RKO (cell line): ENCODE results near the gene MSRB1.
"Not testable (repeated sequence)": the region's sequence is repeated elsewhere in the genome, so short reads cannot be mapped to it uniquely, and the experiment has no call there.

Experiments
- DNase-seq: peaks from one replicate; pipeline ENCODE4 v3.0.0-alpha.2; 2016; ENCODE audit warnings: low spot score

The MSRB1 gene

DNA sequence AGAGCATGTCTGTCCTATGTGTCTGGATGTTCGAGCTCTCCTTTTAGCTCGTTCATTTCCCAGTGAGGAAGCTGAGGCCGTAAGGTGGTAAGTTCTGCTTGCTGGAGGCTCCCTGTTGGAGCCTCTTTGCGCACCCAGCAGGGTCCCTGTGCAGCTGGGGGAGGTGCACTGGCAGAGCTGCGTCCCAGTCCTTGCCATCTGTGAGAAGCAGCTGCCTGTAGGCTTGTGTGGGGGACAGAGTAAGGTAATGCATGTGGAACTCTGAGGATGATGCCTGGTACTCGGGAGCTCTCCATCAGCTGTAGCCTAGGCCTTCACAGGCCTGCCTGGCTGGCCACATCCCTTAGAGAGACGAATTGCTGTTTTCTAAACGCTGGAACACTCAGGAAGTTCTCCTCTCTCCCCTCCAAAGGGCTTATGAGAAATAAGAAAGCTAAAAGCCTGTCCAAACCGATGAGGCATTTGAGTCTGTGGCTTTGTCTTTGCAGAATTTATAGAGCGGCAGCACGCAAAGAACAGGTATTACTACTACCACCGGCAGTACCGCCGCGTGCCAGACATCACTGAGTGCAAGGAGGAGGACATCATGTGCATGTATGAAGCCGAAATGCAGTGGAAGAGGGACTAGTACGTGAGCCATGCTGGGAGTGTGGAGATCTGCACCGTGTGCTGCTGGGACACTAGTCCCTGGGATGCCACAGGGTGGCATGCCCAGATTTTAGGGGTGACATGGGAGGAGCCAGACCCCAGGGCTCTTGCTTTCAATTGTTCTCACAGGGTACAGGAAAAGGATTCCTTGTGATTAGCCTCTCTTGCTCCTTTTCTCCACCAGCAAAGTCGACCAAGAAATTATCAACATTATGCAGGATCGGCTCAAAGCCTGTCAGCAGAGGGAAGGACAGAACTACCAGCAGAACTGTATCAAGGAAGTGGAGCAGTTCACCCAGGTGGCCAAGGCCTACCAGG, 17.9 kb upstream of the MSRB1 start:
- peak; percentile 80 for DNase-seq

DNA sequence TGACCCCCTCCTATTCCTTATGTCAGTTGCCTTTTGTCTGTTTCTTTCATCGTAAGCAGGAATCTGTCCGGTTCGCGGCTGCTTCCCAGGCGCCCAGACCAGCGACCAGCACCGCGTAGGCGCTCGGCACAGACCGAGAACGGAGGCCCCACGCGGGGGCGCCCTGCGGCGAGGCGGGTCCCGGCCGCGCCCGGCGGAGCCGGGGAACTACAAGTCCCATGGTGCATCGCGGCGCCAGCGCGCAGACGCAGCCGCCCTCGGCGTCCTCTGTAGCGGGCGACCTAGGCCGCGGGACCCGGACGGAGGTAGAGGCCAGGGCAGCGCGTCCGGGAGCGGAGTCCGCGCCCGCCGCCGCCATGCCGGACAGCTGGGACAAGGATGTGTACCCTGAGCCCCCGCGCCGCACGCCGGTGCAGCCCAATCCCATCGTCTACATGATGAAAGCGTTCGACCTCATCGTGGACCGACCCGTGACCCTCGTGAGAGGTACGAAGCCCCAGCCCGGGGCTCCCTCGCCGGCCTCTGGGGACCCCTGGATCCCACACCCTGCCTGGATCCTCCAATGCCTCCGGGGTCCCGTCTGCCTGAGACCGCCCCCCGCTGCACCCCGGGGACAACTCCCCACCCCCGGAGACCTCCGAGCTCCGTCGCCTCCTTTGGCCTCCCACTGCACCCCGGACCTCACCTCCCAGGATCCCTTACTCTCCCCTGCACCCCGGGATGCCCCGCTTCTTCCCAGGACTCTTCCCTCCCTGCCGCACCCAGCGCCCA, 16.5 kb upstream of the MSRB1 start, which contains the start of gene NDUFB10:
NDUFB10 (plus strand) TSS at position 270 of the 771 bp plus-strand sequence; CDS start at position 357, 87 bp downstream.
- DNase-seq: peak; percentile 93

DNA sequence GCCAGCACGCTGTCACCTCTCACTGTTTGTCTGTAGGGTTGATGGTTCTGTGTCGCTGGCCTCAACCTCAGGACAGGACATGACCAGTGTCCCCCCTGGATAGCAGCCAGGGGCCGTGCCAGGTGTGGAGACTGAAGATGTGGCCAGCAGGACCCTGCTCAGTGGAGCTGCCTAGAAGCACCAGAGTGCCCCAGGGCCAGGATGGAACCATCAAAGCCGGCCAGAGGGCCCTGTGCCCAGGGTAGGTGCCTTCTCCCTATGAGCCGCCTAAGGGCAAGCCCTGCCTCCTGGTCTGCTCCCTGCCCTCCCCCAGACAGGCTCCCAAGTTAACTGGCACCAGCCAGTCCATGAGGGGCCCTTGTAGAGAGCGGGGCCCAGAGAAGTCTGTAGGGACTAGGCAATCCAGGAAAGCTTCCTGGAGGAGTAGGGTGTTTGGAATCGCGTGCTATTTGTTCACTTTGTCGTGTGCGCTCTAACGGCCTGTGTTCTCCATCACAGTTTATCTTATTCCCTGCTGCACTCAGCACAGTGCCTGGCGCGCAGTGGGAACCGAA, 15.8 kb upstream of the MSRB1 start:
- no peak for DNase-seq

DNA sequence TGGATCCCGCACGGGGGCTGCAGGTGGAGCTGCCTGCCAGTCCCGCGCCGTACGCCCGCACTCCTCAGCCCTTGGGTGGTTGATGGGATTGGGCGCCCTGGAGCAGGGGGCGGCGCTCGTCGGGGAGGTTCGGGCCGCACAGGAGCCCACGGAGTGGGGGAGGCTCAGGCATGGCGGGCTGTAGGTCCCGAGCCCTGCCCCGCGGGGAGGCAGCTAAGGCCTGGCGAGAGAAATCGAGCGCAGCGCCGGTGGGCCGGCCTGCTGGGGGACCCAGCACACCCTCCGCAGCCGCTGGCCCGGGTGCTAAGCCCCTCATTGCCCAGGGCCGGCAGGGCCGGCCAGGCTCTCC, 15.1 kb upstream of the MSRB1 start:
- DNase-seq: not testable (repeated sequence)

DNA sequence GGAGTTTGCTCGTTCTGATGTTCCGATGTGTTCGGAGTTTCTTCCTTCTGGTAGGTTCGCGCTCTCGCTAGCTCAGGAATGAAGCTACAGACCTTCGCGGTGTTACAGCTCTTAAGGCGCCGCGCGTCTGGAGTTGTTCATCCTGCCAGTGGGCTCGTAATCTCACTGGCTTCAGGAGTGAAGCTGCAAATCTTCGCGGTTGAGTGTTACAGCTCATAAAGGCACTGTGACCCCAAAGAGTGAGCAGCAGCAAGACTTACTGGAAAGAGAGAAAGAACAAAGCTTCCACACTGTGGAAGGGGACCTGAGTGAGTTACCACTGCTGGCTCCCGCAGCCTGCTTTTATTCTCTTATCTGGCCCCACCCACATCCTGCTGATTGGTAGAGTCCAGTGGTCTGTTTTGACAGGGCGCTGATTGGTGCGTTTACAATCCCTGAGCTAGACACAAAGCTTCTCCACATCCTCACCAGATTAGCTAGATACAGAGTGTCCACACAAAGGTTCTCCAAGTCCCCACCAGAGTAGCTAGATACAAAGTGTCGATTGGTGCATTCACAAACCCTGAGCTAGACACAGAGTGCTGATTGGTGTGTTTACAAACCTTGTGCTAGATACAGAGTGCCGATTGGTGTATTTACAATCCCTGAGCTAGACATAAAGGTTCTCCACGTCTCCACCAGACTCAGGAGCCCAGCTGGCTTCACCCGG, 14.6 kb upstream of the MSRB1 start:
- DNase-seq: not testable (repeated sequence)

DNA sequence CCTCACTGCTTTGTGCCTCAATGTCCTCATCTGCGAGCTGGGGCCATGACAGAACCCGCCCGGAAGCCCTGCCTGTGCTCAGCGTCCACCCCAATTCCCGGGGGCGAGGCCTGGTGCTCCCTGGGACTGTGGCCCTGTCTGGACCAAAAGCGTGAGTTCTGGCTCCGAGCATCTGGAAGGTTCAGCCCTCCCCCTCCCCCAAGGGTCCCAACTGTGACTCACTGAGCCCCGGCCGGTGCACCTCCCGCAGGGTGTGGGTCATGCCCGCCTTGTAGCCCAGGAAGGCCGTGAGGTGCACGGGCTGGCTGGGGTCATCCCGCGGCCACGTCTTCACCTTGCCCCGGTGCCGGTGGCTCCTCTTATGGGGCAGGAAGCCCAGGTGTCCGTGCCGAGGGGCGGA, 10.7 kb upstream of the MSRB1 start:
- DNase-seq: no peak

DNA sequence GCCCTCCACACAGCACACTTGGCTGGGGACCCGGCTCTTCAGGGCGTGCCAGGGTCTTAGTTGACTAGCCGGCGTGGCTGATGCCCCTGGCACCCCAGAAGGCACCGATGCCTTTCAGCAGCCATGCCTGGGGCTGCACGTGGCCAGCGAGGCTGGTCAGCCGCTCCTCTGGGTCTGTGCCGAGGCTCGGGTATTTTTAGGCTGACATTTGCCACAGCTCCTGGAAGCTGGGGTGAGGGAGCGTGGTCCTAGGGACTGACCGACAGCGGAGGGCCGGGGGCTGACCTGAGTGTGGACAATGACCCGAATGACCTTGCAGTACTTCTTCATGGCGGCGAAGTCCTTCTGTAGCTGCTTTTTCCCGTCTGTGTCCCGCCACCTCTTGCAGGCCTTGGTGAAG, 7.6 kb upstream of the MSRB1 start:
- no peak for DNase-seq

DNA sequence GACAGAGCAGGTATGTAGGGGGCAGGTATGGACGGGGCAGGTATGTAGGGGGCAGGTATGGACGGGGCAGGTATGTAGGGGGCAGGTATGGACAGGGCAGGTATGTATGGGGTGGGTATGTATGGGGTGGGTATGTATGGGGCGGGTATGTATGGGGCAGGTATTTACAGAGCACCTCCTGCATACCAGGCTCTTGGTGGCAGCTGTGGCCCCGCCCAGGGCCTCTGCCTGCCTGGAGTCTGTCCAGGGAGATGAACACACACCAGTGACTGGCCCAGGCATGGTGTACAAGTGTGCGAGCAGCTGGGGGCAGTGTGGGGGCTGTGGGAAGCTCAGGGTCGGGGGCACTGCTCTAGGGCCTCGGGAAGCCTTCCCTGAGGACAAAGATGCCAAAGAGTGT, 7.0 kb upstream of the MSRB1 start:
- no peak for DNase-seq

DNA sequence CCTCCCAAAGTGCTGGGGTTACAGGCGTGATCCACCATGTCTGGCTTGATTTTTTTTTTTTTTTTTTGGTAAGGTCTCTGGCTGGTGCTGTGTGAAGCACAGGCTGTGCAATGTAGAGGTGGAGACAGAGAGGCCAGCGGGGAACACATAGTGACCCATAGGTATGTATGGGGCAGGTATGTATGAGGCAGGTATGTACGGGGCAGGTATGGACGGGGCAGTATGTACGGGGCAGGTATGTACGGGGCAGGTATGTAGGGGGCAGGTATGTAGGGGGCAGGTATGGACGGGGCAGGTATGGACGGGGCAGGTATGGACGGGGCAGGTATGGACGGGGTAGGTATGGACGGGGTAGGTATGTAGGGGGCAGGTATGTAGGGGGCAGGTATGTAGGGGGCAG, 6.5 kb upstream of the MSRB1 start:
- DNase-seq: no peak

DNA sequence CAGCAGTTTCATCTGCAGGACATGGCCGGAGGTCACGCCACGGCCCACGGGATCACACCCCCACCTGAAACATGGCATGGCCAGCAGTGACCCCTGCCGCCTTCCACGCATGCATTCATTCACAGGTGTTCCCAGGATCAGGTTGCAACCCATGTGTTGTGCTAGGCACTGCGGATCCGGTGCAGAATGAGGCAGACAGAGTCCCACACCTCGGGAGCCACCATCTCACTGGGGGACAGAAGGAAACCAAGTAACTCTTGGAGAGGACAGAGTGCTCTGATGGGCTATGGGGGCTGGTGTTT, 4.3 kb upstream of the MSRB1 start:
- no peak for DNase-seq

DNA sequence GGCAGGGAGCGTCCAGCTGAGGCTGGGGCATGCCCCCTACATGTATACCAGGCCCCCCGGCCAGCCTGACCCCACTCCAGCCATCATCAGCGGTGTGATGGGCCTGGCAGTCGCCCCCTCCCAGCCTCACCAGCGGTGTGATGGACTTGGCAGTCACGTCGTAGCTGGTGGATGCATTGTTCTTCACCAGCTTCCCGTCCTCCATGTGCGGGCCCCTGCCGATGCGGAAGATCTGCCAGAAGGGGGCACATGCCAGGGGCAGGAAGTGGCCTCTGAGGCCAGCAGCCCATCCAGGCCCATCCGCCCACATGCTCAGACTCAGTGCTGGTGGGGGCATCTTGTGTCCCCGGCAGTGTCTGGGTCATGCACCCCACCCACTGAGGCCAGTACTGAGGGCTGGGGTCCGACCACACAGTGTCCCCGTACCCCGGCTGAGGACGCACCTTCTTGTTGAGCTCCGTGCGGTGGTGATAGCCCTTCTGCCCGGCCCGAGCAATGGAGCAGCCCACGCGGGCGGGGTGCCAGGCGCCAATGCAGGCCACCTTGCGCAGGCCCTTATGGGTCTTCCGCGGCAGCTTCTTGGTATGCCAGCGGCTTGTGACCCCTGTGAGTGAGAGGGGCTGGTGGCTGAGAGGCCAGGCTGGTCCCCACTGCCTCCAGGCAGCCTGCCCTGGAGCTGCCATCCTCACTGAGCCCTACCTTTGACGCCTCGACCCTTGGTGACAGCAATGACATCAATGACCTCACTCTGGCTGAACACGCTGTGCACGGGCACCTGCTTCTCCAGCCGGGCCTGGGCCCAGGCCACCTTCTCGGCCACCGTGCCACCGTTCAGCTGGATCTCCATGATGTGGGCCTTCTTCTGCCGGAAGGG, 3.7 kb upstream of the MSRB1 start:
- no peak for DNase-seq

DNA sequence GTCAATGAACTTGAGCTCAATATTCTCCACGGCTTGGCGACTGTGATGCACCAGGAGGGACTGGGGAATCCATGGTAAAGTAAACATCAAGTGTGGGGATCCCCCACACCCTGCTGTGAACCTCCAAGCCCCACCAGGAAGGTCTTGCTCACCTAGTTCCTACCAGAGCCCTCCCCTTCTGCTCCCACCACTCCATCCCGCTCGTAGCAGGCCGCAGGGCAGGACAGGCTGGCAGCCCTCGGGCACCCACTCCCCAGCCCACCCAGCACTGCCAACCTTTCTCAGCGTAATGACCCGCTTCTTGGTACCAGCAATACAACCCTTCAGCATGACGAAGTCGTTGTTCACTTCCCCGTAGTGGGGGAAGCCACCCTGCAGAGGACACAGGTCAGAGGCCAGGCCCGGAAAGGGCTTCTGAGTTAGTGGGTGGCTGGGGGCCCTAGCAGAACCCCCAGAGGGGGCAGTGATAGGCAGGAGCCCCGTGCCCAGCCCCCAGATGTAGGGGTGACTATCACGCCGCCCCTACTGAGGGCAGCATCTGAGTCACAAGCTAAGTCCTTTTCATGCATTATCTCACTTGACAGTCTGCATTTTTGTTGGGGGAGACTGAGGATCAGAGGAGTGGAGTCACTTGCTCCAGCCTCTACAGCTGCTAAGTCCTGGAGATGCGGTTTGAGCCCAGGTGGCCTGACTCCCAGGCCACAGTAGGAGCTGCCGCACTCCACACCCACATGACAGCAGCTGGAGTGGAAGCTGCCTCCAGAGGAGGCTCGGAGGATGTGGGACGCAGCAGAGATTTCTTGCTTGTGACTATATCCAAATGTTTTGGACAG, 2.8 kb upstream of the MSRB1 start:
- DNase-seq: no peak

DNA sequence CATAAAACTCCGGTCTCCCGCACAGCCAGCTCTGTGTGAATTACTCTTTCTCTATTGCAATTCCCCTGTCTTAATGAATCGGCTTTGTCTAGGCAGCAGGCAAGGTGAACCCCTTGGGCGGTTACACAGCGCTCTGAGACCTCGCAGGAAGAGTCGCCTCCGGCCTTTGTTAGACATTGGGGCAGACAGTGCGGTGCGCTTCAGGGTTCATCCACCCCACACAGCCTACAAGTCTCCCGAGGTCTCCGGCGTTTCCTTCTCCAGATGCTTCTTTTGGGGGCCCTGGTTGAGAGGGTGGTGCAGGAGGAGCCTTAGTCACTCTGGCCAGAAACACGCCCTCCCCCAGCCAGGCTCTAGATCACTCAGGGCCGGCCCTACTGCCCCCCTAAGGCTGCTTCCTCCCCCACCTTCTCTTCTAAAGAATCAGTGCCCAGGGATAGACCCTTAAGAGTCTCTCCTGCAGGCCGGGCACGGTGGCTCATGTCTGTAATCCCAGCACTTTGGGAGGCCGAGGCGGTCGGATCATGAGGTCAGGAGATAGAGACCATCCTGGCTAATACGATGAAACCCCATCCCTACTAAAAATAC, 1.7 kb upstream of the MSRB1 start:
- no peak for DNase-seq

DNA sequence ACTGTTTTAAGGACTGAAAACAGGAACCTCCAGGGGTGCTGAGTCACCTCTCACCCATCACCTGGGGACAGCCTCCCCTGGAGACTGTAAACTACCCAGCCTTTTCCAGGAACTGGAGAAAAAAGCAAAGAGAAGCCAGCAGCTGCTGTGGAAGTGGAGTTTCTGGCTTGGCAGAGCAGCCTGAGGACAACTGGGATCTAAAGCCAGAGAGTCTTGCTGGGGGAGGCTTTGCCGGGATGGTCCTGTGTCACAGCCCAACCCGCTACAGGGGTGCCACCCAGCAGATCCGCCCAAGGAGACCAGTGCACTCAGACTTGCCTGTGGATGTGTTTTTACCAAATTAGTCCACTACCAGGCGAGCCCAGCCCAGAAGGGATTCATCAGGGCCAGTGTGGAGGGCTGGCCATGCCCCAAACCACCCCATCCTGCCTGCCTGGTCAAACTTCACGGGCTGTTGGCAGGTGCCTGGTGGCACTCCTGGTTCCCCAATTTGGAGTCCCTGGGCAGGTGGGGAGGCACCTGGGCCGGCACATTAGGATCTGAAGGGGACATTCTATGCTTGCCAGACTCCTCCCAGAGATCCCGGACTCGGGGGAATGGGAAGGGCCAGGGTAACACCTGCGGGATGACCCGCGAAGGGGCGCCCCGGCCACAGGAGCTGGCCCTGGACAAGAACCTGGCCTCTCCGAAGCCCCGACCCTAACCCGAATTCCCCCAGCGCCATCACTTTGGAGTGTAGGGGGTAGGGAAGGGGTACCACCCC, 771 bp downstream of the MSRB1 start:
- DNase-seq: no peak

DNA sequence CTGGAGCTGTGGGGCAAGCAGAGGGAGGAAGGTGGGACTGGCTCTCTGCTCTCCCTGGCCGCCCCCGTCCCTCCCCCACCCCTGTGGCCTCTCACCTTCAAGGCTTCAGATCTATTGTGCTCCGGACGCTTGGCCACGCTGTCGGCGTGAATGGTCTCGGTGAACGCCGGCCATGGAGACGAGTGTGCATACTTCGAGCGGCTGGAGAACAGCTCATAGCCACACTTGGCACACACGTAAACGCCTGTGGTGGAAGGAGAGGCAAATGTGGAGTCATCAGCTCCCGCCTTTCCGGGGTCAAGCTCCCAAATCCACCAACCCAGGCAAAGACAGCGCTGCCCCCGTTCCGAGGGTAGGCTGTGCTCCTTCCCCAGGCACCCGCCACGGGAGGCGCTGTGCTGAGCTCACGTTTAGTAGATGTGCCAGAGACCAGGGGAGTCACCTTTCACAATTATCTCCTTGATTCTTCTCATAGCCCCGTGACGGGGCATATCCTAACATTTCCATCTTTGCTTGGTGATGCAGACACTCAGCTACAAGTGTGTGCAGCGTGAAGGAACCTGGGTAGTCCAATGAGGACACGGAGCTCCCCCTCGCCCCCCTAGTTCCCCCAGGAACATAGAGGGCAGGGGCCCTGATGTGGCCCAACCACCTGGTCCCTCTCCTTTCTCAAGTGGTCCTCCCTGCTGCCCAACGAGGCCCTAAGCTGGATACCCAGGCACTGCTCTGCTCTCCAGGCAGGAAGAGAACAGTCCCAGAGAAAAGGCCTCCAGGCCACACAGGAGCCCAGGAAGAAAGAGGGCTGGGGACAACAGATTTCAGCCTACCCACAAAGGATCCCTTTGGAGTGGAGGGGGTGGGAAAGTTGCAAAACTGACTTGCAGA, 1.6 kb downstream of the MSRB1 start:
- no peak for DNase-seq

DNA sequence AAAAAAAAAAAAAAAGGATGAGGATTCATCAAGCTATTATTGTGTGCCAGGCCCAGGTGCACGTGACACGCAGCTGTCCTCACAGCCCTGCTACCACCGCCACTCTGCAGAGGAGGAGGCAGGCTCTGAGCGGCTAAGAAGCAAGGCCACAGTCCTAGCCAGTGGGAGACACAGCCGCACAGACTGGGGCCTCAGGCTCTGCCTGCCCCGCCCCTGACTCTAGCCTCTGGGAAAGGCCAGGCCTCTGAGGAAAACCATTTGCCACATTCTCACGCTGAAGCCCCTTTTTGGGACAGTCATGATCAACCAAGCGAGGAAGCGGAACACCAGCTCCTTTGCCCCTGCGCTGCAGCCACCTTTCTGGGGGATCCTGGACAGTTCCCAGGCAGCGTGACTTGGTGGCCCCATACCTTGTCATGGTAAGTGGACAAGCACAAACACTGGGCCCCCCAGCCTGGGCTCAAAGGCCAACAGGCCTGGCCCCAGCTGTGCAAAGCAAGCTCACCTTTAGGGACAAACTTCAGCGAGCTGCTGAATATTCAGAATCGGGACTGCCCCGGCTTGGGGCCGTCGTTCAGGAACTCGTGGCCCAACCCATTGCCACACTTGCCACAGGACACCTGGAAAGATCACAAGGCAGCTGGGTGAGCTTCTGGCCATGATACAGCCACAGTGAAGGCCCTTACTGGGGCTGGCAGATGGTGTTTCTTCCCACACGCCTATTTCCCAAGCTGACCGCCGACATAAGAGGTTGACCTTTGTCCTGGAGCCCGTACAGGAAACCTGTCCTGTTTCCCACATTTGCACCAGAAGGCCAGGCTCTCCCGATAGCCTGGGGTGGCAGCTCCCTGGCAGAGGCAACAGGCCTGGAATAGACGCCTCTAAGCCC, 2.5 kb downstream of the MSRB1 start:
- DNase-seq: no peak

DNA sequence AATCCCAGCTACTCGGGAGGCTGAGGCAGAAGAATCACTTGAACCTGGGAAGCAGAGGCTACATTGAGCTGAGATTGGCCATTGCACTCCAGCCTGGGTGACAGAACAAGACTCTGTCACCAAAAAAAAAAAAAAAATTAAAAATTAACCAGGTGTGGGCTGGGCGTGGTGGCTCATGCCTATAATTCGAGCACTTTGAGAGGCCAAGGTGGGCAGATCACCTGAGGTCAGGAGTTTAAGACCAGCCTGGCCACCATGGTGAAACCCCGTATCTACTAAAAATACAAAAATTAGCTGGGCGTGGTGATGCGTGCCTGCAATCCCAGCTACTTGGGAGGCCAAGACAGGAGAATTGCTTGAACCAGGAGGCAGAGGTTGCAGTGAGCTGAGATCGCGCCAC, 3.2 kb downstream of the MSRB1 start:
- DNase-seq: not testable (repeated sequence)
